PC-9 (cell line): ENCODE measurements around the gene JAK1.
"Not testable (repeated sequence)": the region's sequence is repeated elsewhere in the genome, so short reads cannot be mapped to it uniquely, and the experiment has no call there.

Experiments used
- CTCF ChIP-seq: fragments of 200-600 bp; sonication (generic); conservative IDR thresholded peaks from 2 replicates; pipeline ENCODE4 v1.6.1; 2017; ENCODE audit warnings: mixed run types, antibody characterized with exemption, mild to moderate bottlenecking, moderate library complexity
- EZH2 ChIP-seq: fragments of 200-600 bp; sonication (generic); IDR thresholded peaks from 2 replicates; pipeline ENCODE4 v1.8.0; 2017; ENCODE audit warnings: antibody characterized with exemption, low read depth

- TF ChIP-seq CTCF, EZH2: not testable (repeated sequence)
These were observed 47.2 kb downstream of the JAK1 start for GRCh38 chr1:64919120-64919519.
